Activated CD4-positive, alpha-beta T cell treated with anti-CD3 and anti-CD28 coated beads for 1 hour (primary cell): Measurements from ENCODE around the gene IP6K2.
A peak's percentile ranks its signal among the peaks of the same experiment; 100 is the strongest.

Experiments used
- DNase-seq: peaks from one replicate; pipeline ENCODE4 v3.0.0-alpha.2; 2020

The IP6K2 gene

DNA sequence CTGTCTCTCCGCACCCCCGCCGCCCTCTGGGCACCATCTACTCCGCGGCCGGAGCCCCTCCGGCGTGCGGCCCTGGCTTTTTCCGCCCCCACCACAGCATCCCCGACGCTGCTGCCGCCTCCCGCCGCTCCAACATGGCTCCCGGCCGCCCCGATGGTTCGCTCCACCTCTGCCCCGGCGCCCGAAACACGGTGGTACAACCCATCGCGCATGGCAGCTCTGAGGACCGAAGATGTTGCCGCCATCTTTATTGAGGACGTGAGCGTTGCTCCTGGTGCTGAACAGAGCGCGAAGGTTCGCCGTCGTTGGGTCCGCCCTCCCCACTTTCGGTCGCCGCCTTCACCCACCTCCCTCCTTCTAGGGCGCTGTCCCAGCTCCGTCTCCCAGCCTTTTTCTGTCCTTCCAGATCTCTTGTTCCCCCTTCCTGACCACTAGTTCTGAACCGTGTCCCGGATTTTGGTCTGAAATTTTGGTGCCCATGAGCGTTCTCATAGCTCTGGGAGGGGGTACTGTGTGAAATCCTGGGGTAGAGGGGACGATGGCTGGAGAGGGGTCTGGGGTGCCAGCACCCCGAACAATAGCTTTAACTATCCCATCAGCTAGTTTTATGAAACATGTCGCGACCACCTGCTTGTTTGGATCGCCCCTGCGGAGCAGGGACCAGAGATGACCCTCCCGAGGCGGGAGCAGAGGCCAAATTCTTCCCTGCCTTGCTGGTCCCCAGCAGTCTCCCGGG is 54.1 kb downstream of the IP6K2 start, which contains the start of gene CELSR3:
CELSR3 (minus strand) TSS at position 134 of the 736 bp plus-strand sequence. CDS start 252 bp downstream, outside the sequence.
- no peak for DNase-seq

DNA sequence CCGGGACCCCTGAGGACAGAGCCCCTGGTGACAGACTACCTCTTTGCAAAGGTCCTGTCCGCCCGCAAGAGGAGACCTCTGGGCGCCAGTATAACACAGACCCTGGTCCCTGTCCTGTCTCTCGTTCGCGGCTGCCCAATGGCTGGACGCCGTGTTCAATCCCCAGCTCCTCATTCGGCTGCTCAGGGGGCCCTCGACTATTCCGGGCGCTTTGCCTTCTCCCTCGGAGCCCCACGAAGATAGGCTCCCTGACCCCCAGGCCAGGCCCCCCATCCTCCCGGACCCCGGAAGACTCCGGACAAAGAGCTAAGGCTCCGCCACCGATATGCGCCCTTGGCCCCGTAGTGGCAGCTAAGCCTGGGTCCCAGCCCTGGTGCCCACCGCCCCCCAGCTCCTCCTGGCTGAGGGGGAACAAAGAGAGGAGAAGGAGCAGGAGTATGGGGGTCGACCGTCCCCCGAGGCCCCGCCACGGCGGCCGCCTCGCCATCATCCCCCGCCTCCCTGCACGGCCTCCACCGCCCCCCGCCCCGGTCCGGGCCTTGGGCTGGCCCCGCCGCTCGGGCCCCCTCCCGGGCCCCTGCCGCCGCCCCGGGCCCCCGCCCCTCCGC is 54.8 kb downstream of the IP6K2 start:
- DNase-seq, result no peak

DNA sequence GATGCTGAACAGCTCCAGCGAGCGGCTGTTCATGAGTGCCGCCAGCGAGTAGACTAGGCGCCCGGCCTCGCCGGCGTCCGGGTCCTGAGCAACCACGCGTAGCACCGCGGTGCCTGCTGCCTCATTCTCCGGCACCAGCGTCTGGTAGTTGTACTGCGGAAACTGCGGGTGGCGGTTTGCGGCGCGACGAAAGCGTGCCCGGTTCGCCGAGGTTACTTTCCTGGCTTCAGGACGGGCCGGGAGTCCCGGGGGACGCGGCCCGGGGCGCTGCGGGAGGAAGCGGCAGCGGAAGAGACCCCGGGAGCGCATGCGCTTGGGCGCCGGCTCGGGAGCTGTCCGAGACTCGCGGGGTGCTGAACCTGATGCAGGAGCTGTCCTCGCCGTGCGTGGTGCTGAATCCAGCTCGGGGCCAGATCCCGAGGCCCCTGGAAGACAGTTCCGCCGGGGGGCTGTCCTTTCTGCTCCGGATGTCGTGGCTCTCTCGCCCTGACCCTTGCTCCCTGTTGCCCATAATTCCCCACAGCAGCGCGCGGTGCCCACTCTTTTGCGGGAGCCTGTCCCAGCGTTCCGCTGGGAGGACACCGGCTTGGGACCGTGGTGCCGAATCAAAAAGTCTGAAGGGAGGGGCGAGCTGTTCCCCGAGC is 55.4 kb downstream of the IP6K2 start:
- peak; percentile 63 for DNase-seq

DNA sequence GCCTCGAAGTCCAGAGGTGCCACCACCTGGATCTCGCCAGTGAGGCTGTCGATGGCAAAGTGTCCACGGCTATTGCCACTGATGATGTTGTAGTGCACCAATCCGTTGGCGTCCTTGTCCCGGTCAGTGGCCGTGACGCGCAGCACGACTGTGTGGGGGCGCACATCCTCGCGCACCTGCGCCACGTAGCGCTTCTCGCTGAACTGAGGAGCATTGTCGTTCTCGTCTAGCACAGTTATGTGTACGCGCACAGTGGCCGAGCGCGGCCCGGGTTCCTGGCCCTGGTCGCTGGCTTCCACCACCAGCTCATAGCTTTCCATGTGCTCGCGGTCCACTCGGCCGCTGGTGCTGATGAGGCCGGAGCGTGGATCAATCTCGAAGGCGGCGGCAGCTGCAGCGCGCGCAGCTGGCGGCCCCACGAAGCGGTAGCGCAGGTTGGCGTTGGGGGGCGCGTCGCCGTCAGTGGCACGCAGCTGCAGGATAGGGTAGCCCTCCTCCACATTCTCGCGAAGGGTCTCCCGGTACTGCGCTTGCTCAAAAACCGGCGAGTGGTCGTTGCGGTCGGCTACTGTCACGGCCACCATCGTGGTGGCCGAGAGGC is 56.1 kb downstream of the IP6K2 start:
- no peak for DNase-seq

DNA sequence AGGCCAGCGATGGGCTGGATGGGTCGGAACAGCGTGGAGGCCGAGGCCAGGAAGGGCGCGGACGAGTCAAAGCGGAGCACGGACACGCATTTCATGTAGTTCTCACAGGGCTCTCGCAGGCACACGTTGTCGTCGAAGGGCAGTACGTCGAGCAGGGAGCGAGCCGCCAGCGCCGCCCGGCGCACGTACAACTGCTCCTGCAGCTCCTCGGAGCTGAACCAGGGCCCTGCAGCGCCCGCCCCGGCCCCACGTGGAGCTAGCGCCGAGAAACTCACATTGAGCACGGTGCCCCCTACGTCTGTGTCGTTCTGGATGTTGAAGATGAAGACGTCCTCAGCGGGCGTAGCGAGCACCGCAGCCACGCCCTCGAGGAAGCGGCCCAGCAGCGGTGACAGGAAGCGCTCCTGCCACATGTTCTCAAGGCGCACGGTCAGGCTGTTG is 60.2 kb downstream of the IP6K2 start:
- DNase-seq, result no peak

DNA sequence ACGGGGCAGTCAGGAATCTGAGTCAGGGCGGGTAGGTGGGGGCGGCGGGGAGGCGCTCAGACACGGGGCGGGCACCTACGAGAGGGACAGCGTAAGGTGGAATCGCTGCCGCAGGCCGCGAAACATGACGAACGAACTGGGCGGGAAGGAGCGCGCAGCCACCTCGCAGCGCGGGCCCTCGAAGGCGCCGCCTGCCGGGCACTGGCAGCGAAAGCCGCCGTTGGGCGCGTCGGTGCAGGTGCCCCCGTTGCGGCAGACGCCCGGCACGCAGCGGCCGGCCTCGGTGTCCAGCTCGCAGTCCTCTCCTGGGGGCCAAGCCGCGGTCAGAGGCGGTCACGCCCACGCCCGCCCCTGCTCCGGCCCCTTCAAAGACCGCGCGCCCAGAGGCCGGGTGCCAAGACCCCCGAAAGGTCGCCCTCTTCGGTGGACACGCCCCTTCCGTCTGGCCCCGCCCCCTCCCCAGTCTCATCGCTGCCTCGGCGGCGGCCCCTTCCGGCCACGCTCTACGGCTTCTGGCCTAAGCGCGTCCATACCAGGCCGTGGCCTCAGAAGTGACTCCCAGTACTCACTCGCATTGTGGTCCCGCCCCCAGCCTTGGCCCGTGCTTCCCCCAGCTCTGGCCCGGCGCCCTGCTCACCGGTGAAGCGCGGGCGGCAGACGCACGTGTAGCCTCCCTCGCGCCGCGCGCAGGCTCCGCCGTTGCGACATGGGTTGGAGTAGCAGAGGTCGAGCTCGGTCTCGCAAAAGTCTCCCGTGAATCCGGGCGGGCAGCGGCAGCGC is 60.8 kb downstream of the IP6K2 start:
- peak; percentile 73 for DNase-seq

DNA sequence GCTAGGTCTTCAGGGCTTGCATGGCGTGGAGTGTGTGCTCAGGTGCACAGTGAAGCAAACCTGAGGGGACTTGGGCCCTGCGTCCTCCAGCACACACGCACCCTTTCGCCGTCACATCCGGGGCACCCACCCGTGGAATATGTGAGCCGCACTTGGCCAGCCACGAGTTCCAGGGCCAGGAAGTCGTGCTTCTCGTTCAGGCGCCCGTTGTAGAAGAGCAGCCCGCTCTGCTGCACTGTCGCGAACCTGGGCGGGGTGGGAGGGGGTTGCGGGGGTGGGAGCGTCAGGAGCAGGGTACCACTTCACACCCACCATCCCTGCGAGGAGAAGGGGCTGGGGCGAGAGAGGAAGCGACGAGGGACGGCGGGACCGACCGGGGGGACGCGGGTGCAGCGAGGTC is 61.4 kb downstream of the IP6K2 start:
- peak; percentile 40 for DNase-seq

DNA sequence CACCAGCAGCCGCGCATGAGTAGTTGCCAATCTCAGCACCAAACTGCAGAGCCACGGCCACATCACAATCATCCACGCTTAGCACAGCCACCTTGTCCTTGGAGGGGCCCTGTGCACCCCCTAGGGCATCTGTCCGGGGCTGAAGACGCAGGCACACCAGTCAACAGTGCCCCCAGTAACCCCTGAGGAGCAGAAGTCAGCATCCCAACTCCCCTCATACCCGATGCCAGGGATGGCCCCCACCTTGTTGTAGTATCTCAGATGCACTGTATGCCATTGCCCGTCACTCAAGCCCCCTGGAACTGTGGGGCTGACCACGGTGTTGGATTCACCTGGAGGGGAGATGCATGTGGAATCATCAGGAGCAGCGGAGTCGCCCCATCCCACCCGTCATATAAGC is 62.0 kb downstream of the IP6K2 start:
- DNase-seq, result no peak

DNA sequence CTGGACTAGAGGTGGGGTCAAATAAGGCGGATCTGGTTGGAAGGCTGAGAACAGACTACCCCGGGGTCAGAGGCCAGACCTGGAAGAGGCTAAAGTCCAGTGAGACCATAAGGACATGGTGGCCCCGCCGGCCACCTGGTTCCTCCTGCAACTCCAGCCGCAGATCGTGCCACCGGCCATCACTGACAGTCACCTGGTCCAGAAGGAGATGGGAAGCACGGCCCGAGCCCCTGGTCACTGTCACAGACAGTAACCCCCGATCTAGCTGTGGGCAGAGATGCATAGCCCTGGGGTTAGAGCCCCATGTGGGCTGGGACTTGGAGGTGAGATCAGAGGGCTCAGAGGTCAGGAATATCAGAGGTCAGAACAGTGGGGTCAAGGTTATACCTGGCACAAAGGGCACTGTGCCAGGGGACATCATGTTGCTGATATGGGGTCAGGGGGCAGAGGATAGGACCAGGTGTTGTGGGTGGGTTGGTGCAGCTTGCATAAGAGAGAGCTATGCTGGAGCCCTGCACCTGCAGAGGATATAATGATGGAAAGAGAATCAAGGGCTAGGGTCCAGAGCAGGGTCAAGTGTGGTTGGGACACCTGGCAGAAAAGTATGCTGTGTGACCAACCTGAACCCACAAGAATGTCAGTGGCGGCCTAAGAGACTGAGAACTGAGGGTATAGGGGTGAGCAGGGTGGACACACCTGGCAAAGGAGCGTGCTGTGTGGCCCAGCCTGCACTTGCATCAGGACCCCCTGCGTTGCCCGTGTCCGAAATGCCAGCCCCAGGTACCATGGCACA is 63.9 kb downstream of the IP6K2 start:
- no peak for DNase-seq

DNA sequence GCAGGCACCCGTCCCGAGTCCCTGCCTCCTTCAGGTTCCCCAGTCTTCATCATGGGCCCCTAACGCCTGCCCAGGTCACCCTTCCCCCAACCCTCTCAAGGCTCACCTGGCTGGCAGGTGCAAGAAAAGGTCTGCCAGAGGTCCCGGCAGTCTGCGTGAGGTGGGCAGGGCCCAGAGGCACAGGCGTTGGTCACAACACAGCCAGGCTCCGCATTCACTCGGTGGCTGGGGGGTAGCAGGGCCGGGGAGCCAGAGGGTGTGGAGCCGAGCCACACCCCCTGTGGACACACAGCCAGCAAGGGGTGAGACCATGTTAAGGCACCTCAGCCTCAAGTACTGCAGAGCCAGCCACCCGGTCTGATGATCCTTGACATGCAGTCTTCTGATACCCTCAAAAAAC is 65.2 kb downstream of the IP6K2 start:
- DNase-seq, result no peak

DNA sequence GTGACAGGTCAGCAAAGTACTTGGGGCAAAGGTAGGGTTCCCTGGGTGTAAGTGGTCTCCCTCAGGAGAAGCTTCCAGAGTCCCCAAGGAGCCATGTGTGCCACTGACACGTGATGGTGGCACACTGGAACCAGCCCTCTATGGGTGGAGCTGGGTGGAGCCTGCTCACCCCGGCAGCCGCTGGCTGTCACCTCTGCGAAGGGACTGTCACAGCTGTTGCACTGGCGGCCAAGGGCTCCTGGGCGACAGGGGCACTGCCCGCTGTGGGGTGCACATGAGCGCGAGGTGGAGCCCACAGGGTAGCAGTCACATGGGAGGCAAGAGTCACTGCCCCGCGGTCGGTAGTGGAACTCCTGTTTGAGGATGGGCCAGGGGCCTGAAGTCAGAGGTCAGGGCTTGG is 66.3 kb downstream of the IP6K2 start:
- no peak for DNase-seq

DNA sequence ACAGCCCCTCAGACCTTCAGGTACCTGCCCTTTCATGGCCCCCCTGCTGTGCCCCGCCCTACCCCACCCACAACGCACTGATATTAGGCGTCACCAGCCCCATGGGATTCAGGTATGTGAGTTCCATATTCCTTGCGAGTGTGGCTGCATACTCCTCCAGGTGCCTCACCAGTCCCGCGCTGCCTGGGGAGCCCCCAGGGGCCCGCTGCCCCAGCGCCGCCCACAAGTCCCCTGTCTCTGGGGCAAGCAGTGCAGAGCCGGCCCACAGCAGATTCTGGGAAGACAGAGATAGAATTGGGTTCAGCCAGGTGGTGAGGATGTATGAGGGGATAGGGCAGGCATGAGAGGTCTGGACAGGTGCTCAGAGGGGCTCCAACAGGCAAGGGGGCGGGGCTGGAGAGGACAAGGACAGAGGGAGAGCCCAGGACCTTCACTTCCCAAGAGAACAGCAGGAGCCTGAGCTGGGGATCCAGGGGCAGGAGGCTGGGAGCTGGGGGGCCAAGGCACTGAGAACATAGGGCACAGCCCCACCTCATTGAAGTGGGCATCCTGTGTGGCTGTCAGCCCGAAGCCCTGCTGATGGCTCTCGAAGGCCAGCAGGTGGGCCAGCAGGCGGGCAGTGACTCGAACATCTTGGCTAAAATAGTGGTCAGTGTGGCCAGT is 68.7 kb downstream of the IP6K2 start:
- DNase-seq, result no peak

DNA sequence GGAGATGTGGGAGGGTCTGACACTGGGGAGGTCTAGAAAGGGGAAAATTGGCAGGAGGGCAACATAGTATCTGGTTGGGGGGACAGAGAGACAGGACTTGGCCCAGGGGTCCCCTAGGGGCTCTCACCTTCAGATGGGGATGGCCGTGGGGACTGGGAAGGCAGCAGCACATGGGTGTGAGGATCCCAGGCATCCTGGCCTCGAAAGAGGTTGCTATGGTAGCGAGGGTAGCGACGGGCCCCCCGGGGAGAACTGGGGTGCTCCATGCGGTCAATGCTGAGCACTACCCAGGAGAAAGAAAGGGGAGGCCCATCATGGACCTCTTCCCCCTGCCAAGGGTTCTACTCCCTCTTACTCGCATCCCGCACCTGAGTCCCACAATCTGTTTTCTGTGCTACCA is 69.3 kb downstream of the IP6K2 start:
- DNase-seq, result no peak

DNA sequence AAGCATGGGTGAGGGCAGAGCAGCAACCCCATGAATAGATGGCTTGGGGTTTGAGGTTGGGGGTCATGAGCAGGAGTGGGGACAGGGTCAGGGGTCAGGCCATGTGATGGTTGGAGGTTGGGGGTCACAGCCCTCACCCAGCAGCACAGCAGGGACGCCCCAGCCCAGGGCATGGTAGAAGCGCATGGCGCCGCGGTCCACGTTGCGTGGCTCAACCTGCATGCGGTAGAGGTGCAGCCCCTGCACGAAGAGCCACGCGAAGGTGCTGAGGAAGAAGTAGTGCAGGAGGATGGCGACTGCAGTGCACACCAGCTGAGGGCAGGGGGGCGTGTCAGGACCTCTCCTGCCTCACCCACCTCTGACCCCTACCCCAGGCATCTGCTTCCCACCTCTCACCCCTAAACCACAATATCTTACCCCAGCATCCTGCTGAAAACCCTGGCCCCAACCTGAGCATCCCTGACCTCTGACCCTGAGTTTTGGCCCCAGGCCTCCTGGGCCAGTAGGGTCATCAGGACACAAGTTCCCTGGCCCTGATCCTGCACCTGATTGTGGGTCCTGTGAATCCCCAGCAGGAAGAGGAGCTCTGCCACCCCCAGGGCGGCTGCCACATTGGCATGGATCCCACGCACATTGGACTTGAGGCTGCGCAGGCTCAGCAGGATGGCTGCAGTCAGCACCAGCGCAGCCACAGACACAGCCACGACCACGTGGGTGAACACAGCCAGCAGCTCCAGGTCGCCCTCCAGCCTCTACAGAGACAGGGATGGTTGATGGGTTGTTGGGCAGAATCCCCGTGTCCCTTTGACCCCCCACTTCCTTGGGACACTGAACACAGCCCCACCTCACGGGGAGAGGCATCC is 71.9 kb downstream of the IP6K2 start:
- no peak for DNase-seq

DNA sequence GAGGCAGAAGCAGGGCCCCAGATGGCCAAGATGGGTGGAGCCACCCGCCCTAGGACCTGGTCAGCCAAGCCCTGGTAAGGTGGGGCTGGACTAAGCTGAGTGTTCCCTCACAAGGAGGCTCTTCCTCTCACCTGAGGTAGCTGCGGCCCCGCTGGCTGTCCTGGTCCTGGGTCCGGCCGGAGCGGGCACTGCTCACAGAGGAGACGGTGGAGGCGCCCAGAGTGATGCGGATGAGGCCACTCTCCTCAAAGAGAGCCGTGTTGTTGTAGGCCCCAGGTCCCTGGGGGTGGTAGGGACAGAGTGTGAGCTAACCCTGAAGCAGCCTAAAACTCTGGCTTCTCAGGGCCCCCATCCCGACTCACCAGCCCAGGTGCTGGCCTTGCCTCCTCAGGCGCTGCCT is 74.4 kb downstream of the IP6K2 start:
- DNase-seq, result no peak

DNA sequence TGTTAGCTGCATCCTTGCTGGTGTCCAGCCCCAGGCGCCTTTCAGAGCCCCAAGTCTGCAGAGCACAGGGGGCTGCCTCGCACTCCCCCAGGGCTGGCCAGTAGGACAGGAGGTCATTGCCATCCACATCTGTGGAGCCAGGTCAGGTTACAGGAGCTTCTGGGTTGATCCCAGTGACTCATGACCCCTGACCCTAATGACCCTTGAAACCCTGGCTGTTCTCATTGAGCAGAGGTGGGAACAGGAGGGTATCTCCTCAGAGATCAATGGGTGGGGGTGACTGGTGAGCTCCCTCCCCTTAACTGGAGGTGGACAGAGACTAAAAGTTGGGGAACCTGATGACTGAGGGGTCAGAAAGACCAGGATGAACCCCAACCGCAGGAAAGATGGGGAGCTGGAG is 75.6 kb downstream of the IP6K2 start:
- DNase-seq, result no peak

DNA sequence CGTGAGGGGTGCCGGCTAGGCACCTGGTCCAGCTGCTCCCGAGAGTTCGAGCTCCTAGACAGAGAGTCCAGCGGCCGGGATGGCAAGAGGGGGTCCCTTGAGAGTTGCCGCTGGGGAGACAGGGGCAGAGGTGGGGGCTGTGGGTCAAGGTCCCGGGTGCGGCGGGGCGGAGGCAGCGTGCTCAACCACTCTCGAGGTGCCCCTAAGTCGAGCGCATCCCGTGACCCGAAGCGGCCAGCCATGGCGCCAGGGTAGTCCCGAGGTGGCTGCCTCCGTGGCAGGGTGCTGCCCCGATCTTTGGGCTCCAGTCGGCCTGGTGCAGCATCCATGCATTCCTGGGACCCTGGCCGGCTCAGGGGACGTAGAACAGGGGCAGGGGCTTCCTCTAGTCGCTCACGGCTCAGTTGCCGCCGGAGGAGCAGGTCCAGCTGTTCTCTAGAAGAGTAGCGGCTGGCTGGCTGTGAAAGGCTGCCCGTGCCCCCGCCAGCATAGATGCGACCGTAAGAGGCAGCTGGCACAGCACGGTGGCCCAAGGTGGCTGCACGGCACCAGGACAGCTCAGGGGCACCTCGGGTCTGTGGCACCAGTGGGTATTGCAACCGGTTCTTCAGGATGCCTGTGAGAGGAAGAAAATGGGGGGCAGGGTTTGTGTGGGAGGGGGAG is 76.9 kb downstream of the IP6K2 start:
- no peak for DNase-seq
